ENCODE measurements around the gene APOL1.

DNA sequence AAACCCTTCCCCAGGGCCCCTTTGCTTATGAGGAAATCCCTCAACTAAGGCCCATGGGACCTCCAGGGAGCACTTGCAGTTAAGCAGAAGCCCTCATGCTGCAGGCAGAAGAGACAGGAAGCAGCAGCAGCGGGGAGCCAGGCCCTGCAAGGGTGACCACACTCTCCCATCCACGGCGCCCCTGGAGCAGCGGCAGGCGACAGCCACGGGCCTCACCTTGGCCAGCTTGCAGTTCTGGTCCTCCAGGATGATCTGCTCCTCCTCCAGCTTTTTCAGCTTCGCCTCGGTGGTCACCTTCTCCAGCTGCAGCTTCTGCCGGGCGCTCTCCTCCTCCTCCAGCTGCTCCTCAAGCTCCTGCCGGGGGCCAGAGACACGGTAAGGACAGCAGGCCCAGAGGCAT lies 47.0 kb downstream of the APOL1 start:
- TF ChIP-seq, protein P1, sequence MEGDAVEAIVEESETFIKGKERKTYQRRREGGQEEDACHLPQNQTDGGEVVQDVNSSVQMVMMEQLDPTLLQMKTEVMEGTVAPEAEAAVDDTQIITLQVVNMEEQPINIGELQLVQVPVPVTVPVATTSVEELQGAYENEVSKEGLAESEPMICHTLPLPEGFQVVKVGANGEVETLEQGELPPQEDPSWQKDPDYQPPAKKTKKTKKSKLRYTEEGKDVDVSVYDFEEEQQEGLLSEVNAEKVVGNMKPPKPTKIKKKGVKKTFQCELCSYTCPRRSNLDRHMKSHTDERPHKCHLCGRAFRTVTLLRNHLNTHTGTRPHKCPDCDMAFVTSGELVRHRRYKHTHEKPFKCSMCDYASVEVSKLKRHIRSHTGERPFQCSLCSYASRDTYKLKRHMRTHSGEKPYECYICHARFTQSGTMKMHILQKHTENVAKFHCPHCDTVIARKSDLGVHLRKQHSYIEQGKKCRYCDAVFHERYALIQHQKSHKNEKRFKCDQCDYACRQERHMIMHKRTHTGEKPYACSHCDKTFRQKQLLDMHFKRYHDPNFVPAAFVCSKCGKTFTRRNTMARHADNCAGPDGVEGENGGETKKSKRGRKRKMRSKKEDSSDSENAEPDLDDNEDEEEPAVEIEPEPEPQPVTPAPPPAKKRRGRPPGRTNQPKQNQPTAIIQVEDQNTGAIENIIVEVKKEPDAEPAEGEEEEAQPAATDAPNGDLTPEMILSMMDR (conservative IDR thresholded peaks at IDR 0.05), result no peak
- no peak for TF ChIP-seq ZFX (IDR thresholded peaks at IDR 0.05)
